ENCODE results near the gene PPP1R7. TPM values are rescaled to one million over a fixed set of nuclear protein-coding genes. Genes with fewer than 3 reads are reported as not detected.
A peak's percentile ranks its signal among the peaks of the same experiment; 100 is the strongest.

Gene PPP1R7
- total RNA-seq, 1 experiment from 2014 or later = 45.4 TPM

- H3K4me1 ChIP-seq (ENCODE audit: control insufficient read depth in 1 of 2, insufficient read depth in 2 of 2, low read length in 2 of 2) = no peaks in the 10 kb centered on the region
- no peak overlapping the region for H3K27ac ChIP-seq (ENCODE audit: low read depth, low read length)
- intact Hi-C loops (cut with micrococcal nuclease) = no loop called here
- no peaks in the 10 kb centered on the region for H3K9me3 ChIP-seq (ENCODE audit: control insufficient read depth in 1 of 2, insufficient read depth in 1 of 2, low read depth in 1 of 2, low read length in 2 of 2)
- no peak overlapping the region for H3K4me2 ChIP-seq (ENCODE audit: low read length)
- no peak overlapping the region for H2AFZ ChIP-seq (ENCODE audit: low read depth, low read length, poor library complexity, severe bottlenecking)
- no peak overlapping the region for H3K4me3 ChIP-seq (replicated peaks in 1 of 2; ENCODE audit: low read depth in 1 of 2, low read length in 2 of 2)
- H3K79me2 ChIP-seq (ENCODE audit: insufficient read depth, low read length) = no peaks in the 10 kb centered on the region
- ChIA-PET POLR2A (no interaction called here), CTCF (no interaction called here), RAD21 (ENCODE audit: low non-redundant PET in 1 of 2, low total read pairs in 2 of 2, uncharacterized antibody in 2 of 2, unreplicated experiment in 2 of 2) (no interaction called here)
- peaks cover 52 to 57% of the 10 kb centered on the region in 2 experiments for H3K36me3 ChIP-seq (ENCODE audit: control insufficient read depth in 1 of 2, insufficient read depth in 2 of 2, low read length in 2 of 2)
- no peak overlapping the region for H3K9ac ChIP-seq (ENCODE audit: low read length)
- no peaks in the 10 kb centered on the region for H4K20me1 ChIP-seq (ENCODE audit: insufficient read depth)
- DNase-seq (ENCODE audit: low read depth, low spot score) = no peak
- TF ChIP-seq ZFX (IDR thresholded peaks at IDR 0.05) (no peak), EGR1 (IDR thresholded peaks at IDR 0.05; ENCODE audit: low read depth) (no peak), EZH2 (IDR thresholded peaks at IDR 0.05) (no peak), POLR2AphosphoS5 (IDR thresholded peaks at IDR 0.05; ENCODE audit: low read depth, low read length) (no peak), SRF (IDR thresholded peaks at IDR 0.05; ENCODE audit: low read depth) (no peak), REST (IDR thresholded peaks at IDR 0.05; ENCODE audit: low read depth) (no peak), SP1 (IDR thresholded peaks at IDR 0.05; ENCODE audit: low read depth) (no peak), POLR2A (IDR thresholded peaks at IDR 0.05; ENCODE audit: borderline replicate concordance, extremely low read depth, insufficient read depth, insufficient read length) (no peak), SIN3A (IDR thresholded peaks at IDR 0.05; ENCODE audit: low read depth) (no peak)
- TF ChIP-seq, protein P1, sequence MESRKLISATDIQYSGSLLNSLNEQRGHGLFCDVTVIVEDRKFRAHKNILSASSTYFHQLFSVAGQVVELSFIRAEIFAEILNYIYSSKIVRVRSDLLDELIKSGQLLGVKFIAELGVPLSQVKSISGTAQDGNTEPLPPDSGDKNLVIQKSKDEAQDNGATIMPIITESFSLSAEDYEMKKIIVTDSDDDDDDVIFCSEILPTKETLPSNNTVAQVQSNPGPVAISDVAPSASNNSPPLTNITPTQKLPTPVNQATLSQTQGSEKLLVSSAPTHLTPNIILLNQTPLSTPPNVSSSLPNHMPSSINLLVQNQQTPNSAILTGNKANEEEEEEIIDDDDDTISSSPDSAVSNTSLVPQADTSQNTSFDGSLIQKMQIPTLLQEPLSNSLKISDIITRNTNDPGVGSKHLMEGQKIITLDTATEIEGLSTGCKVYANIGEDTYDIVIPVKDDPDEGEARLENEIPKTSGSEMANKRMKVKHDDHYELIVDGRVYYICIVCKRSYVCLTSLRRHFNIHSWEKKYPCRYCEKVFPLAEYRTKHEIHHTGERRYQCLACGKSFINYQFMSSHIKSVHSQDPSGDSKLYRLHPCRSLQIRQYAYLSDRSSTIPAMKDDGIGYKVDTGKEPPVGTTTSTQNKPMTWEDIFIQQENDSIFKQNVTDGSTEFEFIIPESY (IDR thresholded peaks at IDR 0.05; ENCODE audit: extremely low read depth, insufficient replicate concordance, low read length) = no peak
- TSS peak; percentile 79 for BruUV-seq (replicated peaks)
- ATAC-seq = no peak
- H3K27me3 ChIP-seq (ENCODE audit: insufficient read depth, low read length) = no peaks in the 10 kb centered on the region
- no peaks in the 10 kb centered on the region for H3K9me2 ChIP-seq (ENCODE audit: insufficient read depth)
Observed at GRCh38 chr2:241229563-241230401, 79.5 kb downstream of the PPP1R7 start.

All from HCT116 (cell line).